SK-N-MC (cell line): Measurements from ENCODE around the gene ADGRL3.

Source experiments
- EZH2 ChIP-seq: fragments of 200-600 bp; sonication (generic); IDR thresholded peaks from one replicate; pipeline ENCODE4 v1.6.1; 2017; ENCODE audit warnings: antibody characterized with exemption
- POLR2AphosphoS5 ChIP-seq: IDR thresholded peaks from 2 replicates; pipeline ENCODE4 v1.6.1; 2012; ENCODE audit warnings: mild to moderate bottlenecking, low read depth, low read length, borderline replicate concordance

GRCh38 chr4:61312526-61312925, 112.4 kb downstream of the ADGRL3 start:
- no peak for TF ChIP-seq EZH2
- no peak for TF ChIP-seq POLR2AphosphoS5
